ENCODE data around the gene GHR.

Gene GHR

GRCh38 chr5:42756606-42757601, 333.7 kb downstream of the GHR start, which contains the start of gene CCDC152:
Gene CCDC152, plus strand, starts transcription at chr5:42756818. Its CDS starts 2,304 bp downstream, at chr5:42759122.
- peaks cover 16% of the 10 kb centered on the region for H3K27me3 ChIP-seq
- H3K4me3 ChIP-seq (ENCODE audit: low read depth in 1 of 2, low read length in 1 of 2), result no peak within 1 kb of the TSS
- TF ChIP-seq, protein P1, sequence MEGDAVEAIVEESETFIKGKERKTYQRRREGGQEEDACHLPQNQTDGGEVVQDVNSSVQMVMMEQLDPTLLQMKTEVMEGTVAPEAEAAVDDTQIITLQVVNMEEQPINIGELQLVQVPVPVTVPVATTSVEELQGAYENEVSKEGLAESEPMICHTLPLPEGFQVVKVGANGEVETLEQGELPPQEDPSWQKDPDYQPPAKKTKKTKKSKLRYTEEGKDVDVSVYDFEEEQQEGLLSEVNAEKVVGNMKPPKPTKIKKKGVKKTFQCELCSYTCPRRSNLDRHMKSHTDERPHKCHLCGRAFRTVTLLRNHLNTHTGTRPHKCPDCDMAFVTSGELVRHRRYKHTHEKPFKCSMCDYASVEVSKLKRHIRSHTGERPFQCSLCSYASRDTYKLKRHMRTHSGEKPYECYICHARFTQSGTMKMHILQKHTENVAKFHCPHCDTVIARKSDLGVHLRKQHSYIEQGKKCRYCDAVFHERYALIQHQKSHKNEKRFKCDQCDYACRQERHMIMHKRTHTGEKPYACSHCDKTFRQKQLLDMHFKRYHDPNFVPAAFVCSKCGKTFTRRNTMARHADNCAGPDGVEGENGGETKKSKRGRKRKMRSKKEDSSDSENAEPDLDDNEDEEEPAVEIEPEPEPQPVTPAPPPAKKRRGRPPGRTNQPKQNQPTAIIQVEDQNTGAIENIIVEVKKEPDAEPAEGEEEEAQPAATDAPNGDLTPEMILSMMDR (IDR thresholded peaks at IDR 0.05), result no peak
- H3K36me3 ChIP-seq, result no peaks in the 10 kb centered on the region
- no peak within 1 kb of the TSS for H3K27ac ChIP-seq
- H3K9me3 ChIP-seq, result no peaks in the 10 kb centered on the region
- peaks cover 0 to 6% of the 10 kb centered on the region in 2 experiments for H3K4me1 ChIP-seq (ENCODE audit: control insufficient read depth in 1 of 2, insufficient read depth in 1 of 2, low read depth in 1 of 2, low read length in 1 of 2)

DNA sequence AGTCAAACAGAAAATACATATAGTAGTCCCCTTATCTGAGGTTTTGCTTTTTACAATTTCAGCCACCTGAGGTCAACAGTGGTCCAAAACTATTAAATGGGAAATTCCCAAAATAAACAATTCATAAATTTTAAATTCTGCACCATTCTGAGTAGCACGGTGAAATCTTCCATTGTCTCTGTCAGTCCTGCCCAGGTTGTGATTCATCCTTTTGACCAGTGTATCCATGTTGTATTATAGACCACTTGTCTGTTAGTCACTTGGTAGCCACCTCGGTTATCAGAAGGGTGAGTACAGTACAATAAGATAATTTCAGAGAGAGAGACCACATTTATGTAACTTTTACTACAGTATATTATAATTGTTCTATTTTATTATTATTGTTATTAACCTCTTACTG, 336.2 kb downstream of the GHR start:
- Histone ChIP-seq H3K36me3 (no peaks in the 10 kb centered on the region), H3K4me1 (ENCODE audit: control insufficient read depth in 1 of 2, insufficient read depth in 1 of 2, low read depth in 1 of 2, low read length in 1 of 2) (peaks cover 0 to 6% of the 10 kb centered on the region in 2 experiments), H3K4me3 (ENCODE audit: low read depth in 1 of 2, low read length in 1 of 2) (no peak overlapping the region), H3K27ac (no peak overlapping the region), H3K9me3 (no peaks in the 10 kb centered on the region), H3K27me3 (peaks cover 16% of the 10 kb centered on the region)
- TF ChIP-seq, protein P1 (IDR thresholded peaks at IDR 0.05), result no peak

- Histone ChIP-seq H3K36me3 (no peaks in the 10 kb centered on the region), H3K4me3 (ENCODE audit: low read depth in 1 of 2, low read length in 1 of 2) (no peak overlapping the region), H3K4me1 (ENCODE audit: control insufficient read depth in 1 of 2, insufficient read depth in 1 of 2, low read depth in 1 of 2, low read length in 1 of 2) (peaks cover 0 to 6% of the 10 kb centered on the region in 2 experiments), H3K27ac (no peak overlapping the region), H3K27me3 (peaks cover 16% of the 10 kb centered on the region), H3K9me3 (no peaks in the 10 kb centered on the region)
- TF ChIP-seq, protein P1 (IDR thresholded peaks at IDR 0.05), result no peak
Observed at GRCh38 chr5:42760426-42760825, 337.2 kb downstream of the GHR start.

DNA sequence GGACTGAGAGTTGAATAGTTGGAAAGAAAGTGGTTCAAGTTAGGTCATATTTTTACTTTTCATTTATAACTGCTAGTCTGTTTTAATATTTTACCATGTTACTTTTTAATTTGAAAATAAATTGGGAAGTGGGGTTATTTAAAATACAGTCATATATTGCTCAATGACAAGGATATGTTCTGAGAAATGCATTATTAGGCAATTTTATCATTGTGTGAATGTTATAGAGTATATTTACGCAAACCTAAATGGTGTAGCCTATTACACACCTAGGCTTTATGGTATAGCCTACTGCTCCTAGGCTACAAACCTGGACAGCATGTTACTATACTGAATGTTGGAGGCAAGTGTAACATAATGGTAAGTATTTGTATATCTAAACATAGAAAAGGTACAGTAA, 338.6 kb downstream of the GHR start:
- peaks cover 0 to 6% of the 10 kb centered on the region in 2 experiments for H3K4me1 ChIP-seq (ENCODE audit: control insufficient read depth in 1 of 2, insufficient read depth in 1 of 2, low read depth in 1 of 2, low read length in 1 of 2)
- no peaks in the 10 kb centered on the region for H3K9me3 ChIP-seq
- H3K27me3 ChIP-seq, result peaks cover 11% of the 10 kb centered on the region
- no peak overlapping the region for H3K27ac ChIP-seq
- TF ChIP-seq, protein P1 (IDR thresholded peaks at IDR 0.05), result no peak
- H3K4me3 ChIP-seq (ENCODE audit: low read depth in 1 of 2, low read length in 1 of 2), result no peak overlapping the region
- no peaks in the 10 kb centered on the region for H3K36me3 ChIP-seq

DNA sequence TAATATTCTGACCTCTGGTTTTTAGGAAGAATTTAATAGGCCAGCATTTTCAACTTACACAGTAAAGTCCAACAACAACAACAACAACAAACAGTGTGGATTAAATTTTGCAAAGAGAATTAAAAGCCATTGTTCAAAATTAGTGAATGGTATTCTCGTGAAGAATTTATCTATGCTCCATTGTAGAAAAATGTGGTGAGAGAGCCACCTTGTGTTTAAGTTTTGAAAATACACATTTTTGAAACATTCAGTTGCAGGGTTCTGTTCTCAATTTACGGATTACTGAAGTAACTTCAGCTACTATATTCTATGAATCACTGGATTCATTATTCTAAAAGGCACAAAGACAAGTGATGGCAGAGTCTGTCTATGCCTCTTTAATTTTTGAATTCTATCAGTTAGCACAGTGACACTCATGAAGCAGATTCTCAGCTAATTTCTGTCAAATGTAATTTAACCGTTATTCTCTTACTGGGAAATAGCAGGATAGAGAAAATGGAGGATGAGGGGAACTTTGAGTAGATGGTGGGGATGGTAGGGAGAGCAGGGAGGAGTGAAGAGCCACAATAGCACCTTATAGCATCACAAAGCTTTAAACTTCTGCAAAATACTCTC, 344.4 kb downstream of the GHR start:
- Histone ChIP-seq H3K4me3 (ENCODE audit: low read depth in 1 of 2, low read length in 1 of 2) (no peak overlapping the region), H3K36me3 (no peaks in the 10 kb centered on the region), H3K27me3 (no peaks in the 10 kb centered on the region), H3K4me1 (ENCODE audit: control insufficient read depth in 1 of 2, insufficient read depth in 1 of 2, low read depth in 1 of 2, low read length in 1 of 2) (no peaks in the 10 kb centered on the region), H3K27ac (no peak overlapping the region), H3K9me3 (no peaks in the 10 kb centered on the region)
- TF ChIP-seq, protein P1 (IDR thresholded peaks at IDR 0.05), result no peak
